Measurements from ENCODE around the gene RANBP10.
A peak's percentile ranks its signal among the peaks of the same experiment; 100 is the strongest.

The RANBP10 gene

GRCh38 chr16:67673712-67674580, 132.4 kb downstream of the RANBP10 start:
- DNase-seq, result peak; percentile 78

Data from NCI-H510A treated with DMSO at 0.1 percent for 48 hours (cell line).